Kidney epithelial cell (primary cell): ENCODE measurements around the gene SMARCA4. TPM values are rescaled to one million over a fixed set of nuclear protein-coding genes. Genes with fewer than 3 reads are reported as not detected.

ENCODE experiments used
- DNase-seq: peaks from one replicate; pipeline ENCODE4 v3.0.0-alpha.2; 2010; ENCODE audit warnings: low read depth
- H3K27me3 ChIP-seq: 2 replicates; pipeline ENCODE4 v1.6.0; 2011; ENCODE audit warnings: low read length; ENCODE audit not compliant: control insufficient read depth, insufficient read depth
- H3K36me3 ChIP-seq: 2 replicates; pipeline ENCODE4 v1.5.1; 2011; ENCODE audit warnings: low read length; ENCODE audit not compliant: control insufficient read depth, insufficient read depth
- H3K4me3 ChIP-seq: 2 replicates; pipeline ENCODE4 v1.5.1; 2011; ENCODE audit warnings: low read depth, mild to moderate bottlenecking, control low read depth, low read length
- CTCF ChIP-seq: IDR thresholded peaks from 2 replicates; pipeline ENCODE4 v1.5.1; 2011; ENCODE audit warnings: mild to moderate bottlenecking, moderate library complexity, low read length, control low read depth, inconsistent platforms; ENCODE audit not compliant: insufficient read depth, poor library complexity, severe bottlenecking
- total RNA-seq: library from RNA; depleted of rRNA; stranded (reverse); fragments of >200 nt; gene quantifications from 2 replicates; pipeline ENCODE4 v1.2.3, GENCODE V29; 2015

The SMARCA4 gene
- 124 and 189 TPM in 2 replicates for total RNA-seq

DNA sequence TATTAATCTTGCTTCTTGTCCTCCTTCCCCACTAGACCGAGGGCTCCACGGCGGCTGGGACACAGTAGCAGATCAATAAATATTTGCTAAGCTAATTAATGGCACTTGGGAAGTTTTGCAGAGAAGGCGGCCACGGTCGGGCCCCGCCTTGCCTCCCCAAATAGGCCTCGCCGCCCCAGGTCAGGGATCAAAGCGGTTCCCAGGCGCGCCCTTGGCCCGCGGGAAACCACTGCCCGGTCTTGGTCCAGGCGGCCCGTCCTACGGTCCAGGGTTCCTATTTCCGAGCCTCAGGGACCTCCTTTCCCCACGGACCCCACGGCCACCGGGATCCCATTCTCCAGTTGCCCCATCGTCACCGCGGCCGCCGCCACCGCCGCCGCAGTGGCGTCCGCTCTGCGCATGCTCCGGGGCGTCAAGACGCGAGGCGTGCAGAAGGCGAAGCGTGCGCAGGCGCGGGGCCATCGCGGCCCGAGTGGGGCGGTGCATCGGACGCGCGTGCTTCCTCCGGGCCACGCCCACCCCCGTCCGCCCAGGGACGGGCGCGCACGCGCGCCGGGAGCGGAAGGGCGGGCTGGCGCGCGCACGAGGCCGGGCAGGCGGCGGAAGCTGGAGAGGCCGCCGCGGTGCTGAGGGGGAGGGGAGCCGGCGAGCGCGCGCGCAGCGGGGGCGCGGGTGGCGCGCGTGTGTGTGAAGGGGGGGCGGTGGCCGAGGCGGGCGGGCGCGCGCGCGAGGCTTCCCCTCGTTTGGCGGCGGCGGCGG, at the start of gene SMARCA4:
Gene SMARCA4 (plus strand): TSS at position 717 of the 759 bp plus-strand sequence. CDS start 23,122 bp downstream, outside the sequence.
- Histone ChIP-seq H3K4me3 (peak within 1 kb of the TSS; percentile 82), H3K36me3 (no peaks in the 10 kb centered on the region), H3K27me3 (no peaks in the 10 kb centered on the region)
- no peak for TF ChIP-seq CTCF
- DNase-seq = peak; percentile 68

- Histone ChIP-seq H3K4me3 (no peak overlapping the region), H3K27me3 (no peaks in the 10 kb centered on the region), H3K36me3 (peaks cover 4% of the 10 kb centered on the region)
- TF ChIP-seq CTCF = no peak
- DNase-seq = no peak
Measured at GRCh38 chr19:10911579-10912363, 49.1 kb upstream of the SMARCA4 start.

DNA sequence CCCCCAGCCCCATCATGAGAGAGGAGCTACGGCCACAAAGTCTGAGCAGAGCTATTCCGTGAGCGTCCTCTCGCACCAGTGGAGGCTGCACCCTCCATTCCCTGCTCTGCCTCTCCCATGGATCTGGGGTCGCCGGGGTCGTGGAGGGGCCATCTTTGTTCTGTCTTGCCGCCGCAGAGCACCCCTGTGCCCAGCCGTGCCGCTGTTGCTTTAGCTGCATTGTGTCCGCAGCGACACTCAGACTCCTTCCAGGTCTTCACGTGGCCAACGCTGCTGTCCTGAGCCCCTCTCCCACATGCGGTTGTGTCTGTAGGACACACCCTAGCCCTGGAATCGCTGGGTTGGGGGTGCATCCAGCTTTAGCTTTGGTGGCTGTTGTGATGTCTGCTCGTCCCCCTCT, 48.2 kb upstream of the SMARCA4 start:
- Histone ChIP-seq H3K36me3 (peaks cover 4% of the 10 kb centered on the region), H3K27me3 (no peaks in the 10 kb centered on the region), H3K4me3 (no peak overlapping the region)
- no peak for DNase-seq
- no peak for TF ChIP-seq CTCF

DNA sequence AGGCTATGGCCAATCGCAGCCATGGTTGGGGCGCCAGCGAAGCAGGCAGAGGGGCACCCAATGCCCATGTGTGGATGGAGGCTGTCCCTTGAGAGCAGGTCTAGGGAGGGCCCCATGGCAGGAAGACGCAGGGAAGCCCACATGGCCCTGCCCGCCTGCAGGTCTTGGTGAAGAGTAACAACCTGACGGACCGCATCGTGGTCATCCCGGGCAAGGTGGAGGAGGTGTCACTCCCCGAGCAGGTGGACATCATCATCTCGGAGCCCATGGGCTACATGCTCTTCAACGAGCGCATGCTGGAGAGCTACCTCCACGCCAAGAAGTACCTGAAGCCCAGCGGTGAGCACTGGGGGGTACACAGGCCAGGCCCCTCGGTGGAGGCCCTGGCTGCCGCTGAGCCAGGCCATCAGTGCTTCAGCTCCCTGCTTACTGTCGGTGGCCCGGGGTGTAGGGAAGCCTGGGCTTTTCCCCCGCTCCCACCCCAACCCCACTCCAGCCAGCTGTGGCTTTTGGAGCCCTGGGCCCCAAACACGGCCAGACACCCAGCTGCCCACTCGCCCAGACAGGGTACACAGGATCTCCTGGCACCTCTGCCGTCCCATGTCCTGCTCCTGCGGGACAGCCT, 47.0 kb upstream of the SMARCA4 start:
- no peak overlapping the region for H3K4me3 ChIP-seq
- peaks cover 4% of the 10 kb centered on the region for H3K36me3 ChIP-seq
- no peaks in the 10 kb centered on the region for H3K27me3 ChIP-seq
- no peak for DNase-seq
- no peak for TF ChIP-seq CTCF

GRCh38 chr19:10915130-10916091, 45.4 kb upstream of the SMARCA4 start:
- H3K27me3 ChIP-seq = no peaks in the 10 kb centered on the region
- H3K36me3 ChIP-seq = peaks cover 4% of the 10 kb centered on the region
- TF ChIP-seq CTCF = no peak
- H3K4me3 ChIP-seq = no peak overlapping the region
- peak; percentile 41 for DNase-seq
